Measurements from ENCODE around the gene SETD1A.
A peak's percentile ranks its signal among the peaks of the same experiment; 100 is the strongest.

Gene SETD1A

DNA sequence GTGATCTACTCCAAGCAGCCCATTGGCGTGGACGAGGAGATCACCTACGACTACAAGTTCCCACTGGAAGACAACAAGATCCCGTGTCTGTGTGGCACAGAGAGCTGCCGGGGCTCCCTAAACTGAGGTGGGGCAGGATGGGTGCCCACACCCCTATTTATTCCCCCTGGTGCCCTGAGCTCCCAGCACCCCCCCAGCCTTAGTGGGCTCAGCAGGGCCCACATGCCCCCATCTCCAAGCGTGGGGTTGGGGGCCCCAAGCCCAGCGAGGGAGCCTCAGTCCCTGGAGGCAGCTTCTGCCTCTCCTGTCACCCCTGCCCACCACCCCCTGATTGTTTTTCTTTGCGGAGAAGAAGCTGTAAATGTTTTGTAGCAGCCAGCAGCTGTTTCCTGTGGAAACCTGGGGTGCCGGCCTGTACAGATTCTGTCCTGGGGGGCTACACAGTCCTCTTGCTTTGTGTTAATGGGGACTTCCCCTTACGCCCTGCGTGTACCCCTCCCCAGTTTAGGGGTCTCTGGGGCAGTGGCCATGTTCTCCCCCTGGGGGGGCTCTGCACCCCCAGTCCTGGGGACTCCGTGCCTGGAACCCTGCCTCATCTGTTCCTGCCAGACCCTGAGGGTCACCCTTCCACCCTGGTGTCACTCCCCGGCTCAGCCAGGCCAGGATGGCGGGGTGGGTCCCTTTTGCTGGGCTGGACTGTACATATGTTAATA lies 26.5 kb downstream of the SETD1A start:
- Histone ChIP-seq H3K27ac (ENCODE audit: low read depth, low read length) (peak overlapping the region; percentile 14), H3K9me3 (ENCODE audit: control insufficient read depth, insufficient read depth, low read length) (no peaks in the 10 kb centered on the region), H3K36me3 (ENCODE audit: control insufficient read depth, insufficient read depth, low read length) (peaks cover 43% of the 10 kb centered on the region), H3K9ac (ENCODE audit: low read depth, low read length) (no peak overlapping the region), H3K27me3 (ENCODE audit: control insufficient read depth, insufficient read depth, low read length) (no peaks in the 10 kb centered on the region), H3K4me1 (ENCODE audit: control insufficient read depth, insufficient read depth, low read length) (peaks cover 3% of the 10 kb centered on the region; the same call in 1 of the 2 replicates), H3K4me3 (ENCODE audit: low read depth, low read length) (no peak overlapping the region)

DNA sequence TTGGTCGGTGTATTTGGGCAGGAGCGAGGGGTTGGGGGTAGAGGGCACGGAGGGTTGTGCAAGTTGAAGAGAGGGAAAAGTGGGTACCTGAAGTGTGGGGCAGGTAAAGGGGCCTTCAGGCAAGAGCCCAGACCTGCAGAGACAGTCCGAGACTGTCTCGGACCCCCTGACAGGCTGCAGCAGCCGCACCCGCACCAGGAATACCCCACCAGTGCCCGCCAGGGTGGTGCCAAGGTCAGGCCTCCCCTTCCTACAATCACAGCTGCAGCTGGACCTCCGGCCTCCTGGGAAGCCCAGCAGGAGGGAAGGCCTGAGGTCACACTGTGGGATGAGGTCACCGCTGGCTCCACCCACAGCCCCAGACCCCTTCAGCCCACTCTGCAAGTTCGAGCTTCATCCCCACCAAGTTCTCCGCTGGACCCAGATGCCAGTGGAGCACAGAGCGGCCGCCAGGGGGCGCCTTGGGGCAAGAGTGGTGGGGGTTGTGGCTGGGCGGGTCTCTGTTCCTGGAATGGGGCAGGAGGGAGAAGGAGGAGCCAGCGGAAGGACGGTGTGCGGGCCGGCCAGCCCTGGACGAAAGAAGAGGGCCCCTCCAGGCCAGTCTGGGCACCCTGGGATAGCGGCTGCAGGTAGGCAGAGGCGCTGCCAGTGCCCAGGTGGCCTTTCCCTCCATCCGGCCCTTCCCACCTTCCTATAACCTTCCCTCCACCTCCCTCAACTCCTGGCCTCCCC lies 27.3 kb downstream of the SETD1A start, which contains the start of gene HSD3B7:
HSD3B7 (plus strand) TSS at position 539 of the 732 bp plus-strand sequence. CDS start 452 bp downstream, outside the sequence.
- Histone ChIP-seq H3K27ac (ENCODE audit: low read depth, low read length) (peak within 1 kb of the TSS; percentile 14), H3K9me3 (ENCODE audit: control insufficient read depth, insufficient read depth, low read length) (no peaks in the 10 kb centered on the region), H3K4me3 (ENCODE audit: low read depth, low read length) (peak within 1 kb of the TSS; percentile 49; the same call in 1 of the 2 replicates), H3K36me3 (ENCODE audit: control insufficient read depth, insufficient read depth, low read length) (peaks cover 38% of the 10 kb centered on the region), H3K4me1 (ENCODE audit: control insufficient read depth, insufficient read depth, low read length) (peaks cover 3% of the 10 kb centered on the region; the same call in 1 of the 2 replicates), H3K9ac (ENCODE audit: low read depth, low read length) (no peak within 1 kb of the TSS), H3K27me3 (ENCODE audit: control insufficient read depth, insufficient read depth, low read length) (no peaks in the 10 kb centered on the region)

DNA sequence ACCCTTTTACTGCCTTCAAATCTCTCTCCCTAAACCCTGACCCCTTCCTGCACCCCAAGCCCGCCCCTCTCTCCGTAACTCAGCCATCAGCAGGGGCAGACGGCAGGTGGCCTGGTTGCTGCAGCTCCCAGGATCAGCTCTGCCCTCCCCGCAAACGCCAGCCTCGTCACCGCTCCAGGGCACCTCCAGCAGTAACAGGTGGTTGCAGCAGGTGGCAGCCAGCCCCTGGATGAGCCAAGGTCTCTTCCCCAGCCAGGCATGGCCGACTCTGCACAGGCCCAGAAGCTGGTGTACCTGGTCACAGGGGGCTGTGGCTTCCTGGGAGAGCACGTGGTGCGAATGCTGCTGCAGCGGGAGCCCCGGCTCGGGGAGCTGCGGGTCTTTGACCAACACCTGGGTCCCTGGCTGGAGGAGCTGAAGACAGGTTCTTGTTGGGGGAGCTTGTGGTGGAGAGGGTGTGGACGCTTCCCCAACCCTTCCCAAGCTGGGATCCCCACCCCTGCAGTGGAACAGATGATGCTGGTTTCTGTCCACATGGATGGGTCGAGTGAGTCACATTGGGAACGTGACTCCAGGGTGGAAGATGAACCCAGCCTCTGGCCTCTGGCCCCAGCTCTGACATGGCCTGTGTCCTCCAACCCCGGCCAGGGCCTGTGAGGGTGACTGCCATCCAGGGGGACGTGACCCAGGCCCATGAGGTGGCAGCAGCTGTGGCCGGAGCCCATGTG lies 28.0 kb downstream of the SETD1A start:
- peak overlapping the region; percentile 49; the same call in 1 of the 2 replicates for H3K4me3 ChIP-seq (ENCODE audit: low read depth, low read length)
- H3K4me1 ChIP-seq (ENCODE audit: control insufficient read depth, insufficient read depth, low read length): peaks cover 3% of the 10 kb centered on the region; the same call in 1 of the 2 replicates
- H3K36me3 ChIP-seq (ENCODE audit: control insufficient read depth, insufficient read depth, low read length): peaks cover 31% of the 10 kb centered on the region
- H3K9ac ChIP-seq (ENCODE audit: low read depth, low read length): no peak overlapping the region
- H3K27ac ChIP-seq (ENCODE audit: low read depth, low read length): no peak overlapping the region
- H3K9me3 ChIP-seq (ENCODE audit: control insufficient read depth, insufficient read depth, low read length): no peaks in the 10 kb centered on the region
- no peaks in the 10 kb centered on the region for H3K27me3 ChIP-seq (ENCODE audit: control insufficient read depth, insufficient read depth, low read length)

DNA sequence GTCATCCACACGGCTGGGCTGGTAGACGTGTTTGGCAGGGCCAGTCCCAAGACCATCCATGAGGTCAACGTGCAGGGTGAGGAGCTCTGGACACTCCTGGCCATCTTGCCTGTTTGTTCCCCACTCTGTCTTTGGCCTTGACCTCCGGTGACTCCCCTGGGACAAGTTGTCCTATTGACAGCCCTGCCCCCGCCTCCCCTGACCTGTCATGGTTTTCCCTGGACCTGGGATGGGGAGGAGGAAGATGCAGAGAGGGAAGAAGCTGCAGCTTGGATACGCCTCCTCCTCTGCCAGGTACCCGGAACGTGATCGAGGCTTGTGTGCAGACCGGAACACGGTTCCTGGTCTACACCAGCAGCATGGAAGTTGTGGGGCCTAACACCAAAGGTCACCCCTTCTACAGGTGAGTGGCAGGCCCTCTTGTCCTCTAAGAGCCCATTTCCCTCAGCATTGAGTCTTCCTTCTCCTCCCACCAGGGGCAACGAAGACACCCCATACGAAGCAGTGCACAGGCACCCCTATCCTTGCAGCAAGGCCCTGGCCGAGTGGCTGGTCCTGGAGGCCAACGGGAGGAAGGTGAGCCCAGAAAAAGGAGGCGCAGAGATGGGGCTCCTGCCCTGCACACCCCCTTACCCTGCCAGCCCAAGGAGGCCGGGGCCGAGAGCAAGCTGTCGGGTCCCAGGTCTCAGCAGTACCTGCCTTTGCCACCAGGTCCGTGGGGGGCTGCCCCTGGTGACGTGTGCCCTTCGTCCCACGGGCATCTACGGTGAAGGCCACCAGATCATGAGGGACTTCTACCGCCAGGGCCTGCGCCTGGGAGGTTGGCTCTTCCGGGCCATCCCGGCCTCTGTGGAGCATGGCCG lies 28.8 kb downstream of the SETD1A start:
- Histone ChIP-seq H3K9me3 (ENCODE audit: control insufficient read depth, insufficient read depth, low read length) (no peaks in the 10 kb centered on the region), H3K9ac (ENCODE audit: low read depth, low read length) (no peak overlapping the region), H3K4me1 (ENCODE audit: control insufficient read depth, insufficient read depth, low read length) (peaks cover 3% of the 10 kb centered on the region; the same call in 1 of the 2 replicates), H3K27ac (ENCODE audit: low read depth, low read length) (no peak overlapping the region), H3K4me3 (ENCODE audit: low read depth, low read length) (no peak overlapping the region), H3K27me3 (ENCODE audit: control insufficient read depth, insufficient read depth, low read length) (no peaks in the 10 kb centered on the region), H3K36me3 (ENCODE audit: control insufficient read depth, insufficient read depth, low read length) (peaks cover 27% of the 10 kb centered on the region)

DNA sequence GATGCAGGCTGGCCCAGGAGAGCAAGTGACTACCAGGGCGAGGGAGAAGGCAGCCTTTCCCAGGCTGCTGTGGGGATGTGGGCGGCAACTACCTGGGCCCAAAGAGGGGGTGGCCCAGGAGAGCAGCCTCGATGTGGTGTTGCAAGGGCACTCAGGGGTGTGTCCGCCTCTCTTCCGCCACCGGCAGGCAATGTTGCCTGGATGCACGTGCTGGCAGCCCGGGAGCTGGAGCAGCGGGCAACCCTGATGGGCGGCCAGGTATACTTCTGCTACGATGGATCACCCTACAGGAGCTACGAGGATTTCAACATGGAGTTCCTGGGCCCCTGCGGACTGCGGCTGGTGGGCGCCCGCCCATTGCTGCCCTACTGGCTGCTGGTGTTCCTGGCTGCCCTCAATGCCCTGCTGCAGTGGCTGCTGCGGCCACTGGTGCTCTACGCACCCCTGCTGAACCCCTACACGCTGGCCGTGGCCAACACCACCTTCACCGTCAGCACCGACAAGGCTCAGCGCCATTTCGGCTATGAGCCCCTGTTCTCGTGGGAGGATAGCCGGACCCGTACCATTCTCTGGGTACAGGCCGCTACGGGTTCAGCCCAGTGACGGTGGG lies 30.1 kb downstream of the SETD1A start:
- no peaks in the 10 kb centered on the region for H3K27me3 ChIP-seq (ENCODE audit: control insufficient read depth, insufficient read depth, low read length)
- H3K4me3 ChIP-seq (ENCODE audit: low read depth, low read length): no peak overlapping the region
- H3K36me3 ChIP-seq (ENCODE audit: control insufficient read depth, insufficient read depth, low read length): peaks cover 17% of the 10 kb centered on the region
- no peaks in the 10 kb centered on the region for H3K9me3 ChIP-seq (ENCODE audit: control insufficient read depth, insufficient read depth, low read length)
- H3K27ac ChIP-seq (ENCODE audit: low read depth, low read length): no peak overlapping the region
- H3K9ac ChIP-seq (ENCODE audit: low read depth, low read length): no peak overlapping the region
- H3K4me1 ChIP-seq (ENCODE audit: control insufficient read depth, insufficient read depth, low read length): peaks cover 3% of the 10 kb centered on the region; the same call in 1 of the 2 replicates

DNA sequence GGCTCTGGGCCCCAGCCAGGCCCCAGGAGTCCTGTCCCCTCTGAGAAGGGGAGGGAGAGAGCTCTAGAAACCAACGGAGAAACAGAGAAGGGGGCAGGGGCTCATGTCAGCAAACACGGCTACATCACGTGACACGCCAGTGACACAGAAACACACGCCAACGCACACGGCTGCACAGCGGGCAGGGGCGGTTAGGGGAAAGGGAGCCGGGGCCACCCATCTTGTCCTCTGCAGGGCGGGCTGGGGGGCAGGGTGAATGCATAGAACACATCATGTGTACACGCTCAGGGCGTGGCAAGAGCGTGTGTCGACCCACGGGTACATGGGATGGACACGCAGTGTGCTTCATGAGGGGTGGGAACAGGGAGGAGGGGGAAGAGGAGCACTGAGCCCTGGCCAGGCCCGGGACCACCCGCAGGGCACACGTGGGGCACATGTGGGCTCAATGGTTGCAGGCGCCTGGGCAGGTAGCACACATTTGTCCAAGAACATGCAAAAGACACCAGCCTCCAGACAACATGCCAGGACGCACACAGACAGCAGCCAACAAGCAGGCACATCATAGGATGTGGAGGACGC lies 32.0 kb downstream of the SETD1A start:
- Histone ChIP-seq H3K4me1 (ENCODE audit: control insufficient read depth, insufficient read depth, low read length) (peaks cover 3% of the 10 kb centered on the region; the same call in 1 of the 2 replicates), H3K4me3 (ENCODE audit: low read depth, low read length) (no peak overlapping the region), H3K9ac (ENCODE audit: low read depth, low read length) (no peak overlapping the region), H3K36me3 (ENCODE audit: control insufficient read depth, insufficient read depth, low read length) (peaks cover 3% of the 10 kb centered on the region; the same call in 1 of the 2 replicates), H3K27ac (ENCODE audit: low read depth, low read length) (no peak overlapping the region), H3K27me3 (ENCODE audit: control insufficient read depth, insufficient read depth, low read length) (no peaks in the 10 kb centered on the region), H3K9me3 (ENCODE audit: control insufficient read depth, insufficient read depth, low read length) (no peaks in the 10 kb centered on the region)

DNA sequence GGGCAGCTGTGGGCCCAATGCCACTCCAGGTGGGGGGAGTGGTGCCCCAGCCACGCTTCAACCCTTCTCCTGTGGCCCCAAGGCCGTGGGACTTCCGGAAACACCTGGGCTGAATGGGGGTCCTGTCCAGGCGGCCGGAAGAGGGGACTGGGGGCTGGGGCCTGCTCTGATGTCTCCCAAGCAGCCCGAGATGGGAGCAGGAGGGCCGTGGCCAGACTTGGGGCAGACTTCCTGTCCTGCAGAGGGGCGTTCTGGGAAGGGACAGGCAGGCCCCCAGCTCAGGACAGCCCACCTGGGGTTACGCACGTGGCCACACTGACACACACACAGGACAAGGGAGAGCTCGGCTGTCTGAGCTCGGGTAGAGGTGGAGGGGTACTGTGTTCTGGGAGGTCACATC lies 32.6 kb downstream of the SETD1A start:
- Histone ChIP-seq H3K36me3 (ENCODE audit: control insufficient read depth, insufficient read depth, low read length) (peaks cover 3% of the 10 kb centered on the region; the same call in 1 of the 2 replicates), H3K27me3 (ENCODE audit: control insufficient read depth, insufficient read depth, low read length) (no peaks in the 10 kb centered on the region), H3K27ac (ENCODE audit: low read depth, low read length) (no peak overlapping the region), H3K9me3 (ENCODE audit: control insufficient read depth, insufficient read depth, low read length) (no peaks in the 10 kb centered on the region), H3K4me1 (ENCODE audit: control insufficient read depth, insufficient read depth, low read length) (peaks cover 3% of the 10 kb centered on the region; the same call in 1 of the 2 replicates), H3K4me3 (ENCODE audit: low read depth, low read length) (no peak overlapping the region), H3K9ac (ENCODE audit: low read depth, low read length) (no peak overlapping the region)

DNA sequence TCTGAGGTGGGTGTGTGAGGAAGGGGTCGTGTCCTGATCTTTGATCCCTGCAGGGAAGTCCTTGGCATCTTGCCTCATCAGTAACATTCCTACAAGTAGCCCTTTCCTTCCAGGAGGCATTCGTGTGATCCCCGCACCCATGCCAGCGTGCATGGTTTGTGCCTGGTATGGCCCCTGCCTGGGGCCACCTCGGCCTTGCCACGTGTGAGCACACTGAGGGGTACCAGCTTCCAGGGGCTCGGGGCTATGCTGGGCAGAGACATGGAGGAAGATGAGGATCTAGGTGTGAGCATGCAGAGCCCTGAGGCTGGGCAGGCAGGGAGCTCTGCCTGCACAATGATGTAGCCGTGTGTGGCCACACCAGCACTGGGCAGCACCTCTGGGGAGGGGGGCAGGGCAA lies 33.5 kb downstream of the SETD1A start:
- Histone ChIP-seq H3K27ac (ENCODE audit: low read depth, low read length) (no peak overlapping the region), H3K9ac (ENCODE audit: low read depth, low read length) (no peak overlapping the region)

DNA sequence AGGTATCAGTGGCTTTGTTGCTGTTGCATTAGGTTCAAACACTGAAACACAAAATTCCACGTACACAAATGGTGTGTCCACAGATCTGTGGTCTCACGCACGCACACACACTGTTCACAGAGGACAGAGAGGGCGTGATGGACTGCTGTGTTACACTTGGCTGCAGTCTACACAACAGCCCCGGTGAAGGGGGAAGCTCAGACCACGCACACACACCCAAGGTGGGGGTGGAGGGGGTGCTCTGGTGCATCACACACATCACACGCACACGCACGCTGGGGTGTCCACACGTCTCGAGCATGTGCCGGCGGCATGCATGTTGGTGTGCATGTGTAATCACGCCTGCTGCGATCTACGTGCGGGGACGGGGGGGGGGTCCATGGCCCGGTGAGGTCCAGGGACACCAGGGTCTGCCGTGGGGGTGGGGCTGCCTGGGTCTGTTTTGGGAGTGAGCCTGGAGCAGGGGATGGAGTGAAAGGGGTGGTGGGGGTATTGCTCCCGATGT lies 34.8 kb downstream of the SETD1A start:
- H3K27me3 ChIP-seq (ENCODE audit: control insufficient read depth, insufficient read depth, low read length): no peaks in the 10 kb centered on the region
- no peak overlapping the region for H3K9ac ChIP-seq (ENCODE audit: low read depth, low read length)
- H3K36me3 ChIP-seq (ENCODE audit: control insufficient read depth, insufficient read depth, low read length): peaks cover 3% of the 10 kb centered on the region; the same call in 1 of the 2 replicates
- H3K4me1 ChIP-seq (ENCODE audit: control insufficient read depth, insufficient read depth, low read length): peaks cover 4% of the 10 kb centered on the region
- no peak overlapping the region for H3K27ac ChIP-seq (ENCODE audit: low read depth, low read length)
- no peak overlapping the region for H3K4me3 ChIP-seq (ENCODE audit: low read depth, low read length)
- no peaks in the 10 kb centered on the region for H3K9me3 ChIP-seq (ENCODE audit: control insufficient read depth, insufficient read depth, low read length)

More for the DNA sequence above, 33.5 kb downstream of the SETD1A start:
- Histone ChIP-seq H3K4me3 (ENCODE audit: low read depth, low read length) (no peak overlapping the region), H3K4me1 (ENCODE audit: control insufficient read depth, insufficient read depth, low read length) (no peaks in the 10 kb centered on the region), H3K27me3 (ENCODE audit: control insufficient read depth, insufficient read depth, low read length) (no peaks in the 10 kb centered on the region), H3K9me3 (ENCODE audit: control insufficient read depth, insufficient read depth, low read length) (no peaks in the 10 kb centered on the region), H3K36me3 (ENCODE audit: control insufficient read depth, insufficient read depth, low read length) (peaks cover 3% of the 10 kb centered on the region; the same call in 1 of the 2 replicates)
